DMS79 (cell line): ENCODE results near the gene WBP1.
"Not testable (repeated sequence)": the region's sequence is repeated elsewhere in the genome, so short reads cannot be mapped to it uniquely, and the experiment has no call there.

Experiments
- DNase-seq: peaks from one replicate; lab custom pipeline; 2025; lab: John Stamatoyannopoulos, UW

The WBP1 gene

GRCh38 chr2:74427551-74427950 is 30.7 kb upstream of the WBP1 start:
- no peak for DNase-seq

GRCh38 chr2:74428675-74429074 is 29.6 kb upstream of the WBP1 start:
- DNase-seq = no peak

- DNase-seq = no peak
Observed at GRCh38 chr2:74429487-74430451, 28.5 kb upstream of the WBP1 start.

- DNase-seq = no peak
Observed at GRCh38 chr2:74430502-74430901, 27.7 kb upstream of the WBP1 start.

GRCh38 chr2:74436111-74436805 is 22.0 kb upstream of the WBP1 start:
- DNase-seq = no peak

- no peak for DNase-seq
Observed at GRCh38 chr2:74436848-74437695, 21.2 kb upstream of the WBP1 start.

GRCh38 chr2:74438248-74438647 is 20.0 kb upstream of the WBP1 start:
- no peak for DNase-seq

GRCh38 chr2:74439373-74439772 is 18.9 kb upstream of the WBP1 start:
- no peak for DNase-seq

GRCh38 chr2:74439803-74440377 is 18.3 kb upstream of the WBP1 start:
- DNase-seq = no peak

- DNase-seq = peak; percentile 84
Observed at GRCh38 chr2:74440378-74441169, 17.7 kb upstream of the WBP1 start.

GRCh38 chr2:74441170-74441689 is 17.0 kb upstream of the WBP1 start:
- DNase-seq = no peak

- no peak for DNase-seq
Observed at GRCh38 chr2:74441690-74442482, 16.4 kb upstream of the WBP1 start, which contains the start of gene RTKN. Gene RTKN, minus strand, starts transcription at chr2:74441937. Its CDS starts 121 bp downstream, at chr2:74441816.

GRCh38 chr2:74442483-74443297 is 15.5 kb upstream of the WBP1 start:
- DNase-seq = not testable (repeated sequence)

- DNase-seq = no peak
Observed at GRCh38 chr2:74444498-74445318, 13.5 kb upstream of the WBP1 start.

GRCh38 chr2:74447230-74447999 is 10.8 kb upstream of the WBP1 start:
- no peak for DNase-seq

- no peak for DNase-seq
Observed at GRCh38 chr2:74448771-74449170, 9.5 kb upstream of the WBP1 start.

- DNase-seq = no peak
Observed at GRCh38 chr2:74450570-74451190, 7.6 kb upstream of the WBP1 start.
